ENCODE results near the gene C2orf76.

The C2orf76 gene

DNA sequence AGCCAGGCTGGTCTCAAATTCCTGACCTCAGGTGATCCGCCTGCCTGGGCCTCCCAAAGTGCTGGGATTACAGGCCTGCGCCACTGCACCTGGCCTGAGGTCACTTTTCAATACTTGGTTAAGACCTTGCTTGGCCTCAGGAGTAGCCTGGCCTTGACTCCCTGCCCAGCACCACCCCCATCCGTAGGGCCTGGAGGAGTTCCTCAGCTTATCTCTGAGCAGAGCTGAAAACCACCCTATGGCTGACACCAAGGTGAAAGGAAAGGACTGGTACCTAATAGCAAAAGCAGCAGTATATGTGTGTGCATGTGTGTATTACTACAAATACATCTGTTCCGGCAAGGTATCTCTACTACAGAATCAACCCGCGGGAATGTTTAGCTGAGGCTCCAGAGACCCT is 87.0 kb downstream of the C2orf76 start:
- TF ChIP-seq CEBPB (IDR thresholded peaks at IDR 0.05) = no peak
- TF ChIP-seq, protein P1, sequence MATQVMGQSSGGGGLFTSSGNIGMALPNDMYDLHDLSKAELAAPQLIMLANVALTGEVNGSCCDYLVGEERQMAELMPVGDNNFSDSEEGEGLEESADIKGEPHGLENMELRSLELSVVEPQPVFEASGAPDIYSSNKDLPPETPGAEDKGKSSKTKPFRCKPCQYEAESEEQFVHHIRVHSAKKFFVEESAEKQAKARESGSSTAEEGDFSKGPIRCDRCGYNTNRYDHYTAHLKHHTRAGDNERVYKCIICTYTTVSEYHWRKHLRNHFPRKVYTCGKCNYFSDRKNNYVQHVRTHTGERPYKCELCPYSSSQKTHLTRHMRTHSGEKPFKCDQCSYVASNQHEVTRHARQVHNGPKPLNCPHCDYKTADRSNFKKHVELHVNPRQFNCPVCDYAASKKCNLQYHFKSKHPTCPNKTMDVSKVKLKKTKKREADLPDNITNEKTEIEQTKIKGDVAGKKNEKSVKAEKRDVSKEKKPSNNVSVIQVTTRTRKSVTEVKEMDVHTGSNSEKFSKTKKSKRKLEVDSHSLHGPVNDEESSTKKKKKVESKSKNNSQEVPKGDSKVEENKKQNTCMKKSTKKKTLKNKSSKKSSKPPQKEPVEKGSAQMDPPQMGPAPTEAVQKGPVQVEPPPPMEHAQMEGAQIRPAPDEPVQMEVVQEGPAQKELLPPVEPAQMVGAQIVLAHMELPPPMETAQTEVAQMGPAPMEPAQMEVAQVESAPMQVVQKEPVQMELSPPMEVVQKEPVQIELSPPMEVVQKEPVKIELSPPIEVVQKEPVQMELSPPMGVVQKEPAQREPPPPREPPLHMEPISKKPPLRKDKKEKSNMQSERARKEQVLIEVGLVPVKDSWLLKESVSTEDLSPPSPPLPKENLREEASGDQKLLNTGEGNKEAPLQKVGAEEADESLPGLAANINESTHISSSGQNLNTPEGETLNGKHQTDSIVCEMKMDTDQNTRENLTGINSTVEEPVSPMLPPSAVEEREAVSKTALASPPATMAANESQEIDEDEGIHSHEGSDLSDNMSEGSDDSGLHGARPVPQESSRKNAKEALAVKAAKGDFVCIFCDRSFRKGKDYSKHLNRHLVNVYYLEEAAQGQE (IDR thresholded peaks at IDR 0.05; ENCODE audit: low read depth) = no peak
- TF ChIP-seq FOXM1 (IDR thresholded peaks at IDR 0.05; ENCODE audit: borderline replicate concordance, low read depth) = no peak
- TF ChIP-seq USF1 (IDR thresholded peaks at IDR 0.05) = no peak
- TF ChIP-seq ZBTB7A (IDR thresholded peaks at IDR 0.05; ENCODE audit: low read depth) = no peak
- no peak for TF ChIP-seq EP300 (IDR thresholded peaks at IDR 0.05; ENCODE audit: borderline replicate concordance)
- no peak for TF ChIP-seq TAF1 (IDR thresholded peaks at IDR 0.05; ENCODE audit: low read depth)
- TF ChIP-seq RAD21 (IDR thresholded peaks at IDR 0.05; ENCODE audit: low read depth) = no peak
- no peak for TF ChIP-seq EGR1 (IDR thresholded peaks at IDR 0.05)
- TF ChIP-seq, protein P2, sequence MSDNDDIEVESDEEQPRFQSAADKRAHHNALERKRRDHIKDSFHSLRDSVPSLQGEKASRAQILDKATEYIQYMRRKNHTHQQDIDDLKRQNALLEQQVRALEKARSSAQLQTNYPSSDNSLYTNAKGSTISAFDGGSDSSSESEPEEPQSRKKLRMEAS (IDR thresholded peaks at IDR 0.05) = no peak
- no peak for TF ChIP-seq TEAD4 (IDR thresholded peaks at IDR 0.05)
- no peak for TF ChIP-seq YY1 (IDR thresholded peaks at IDR 0.05; ENCODE audit: low read depth)
- TF ChIP-seq TCF12 (IDR thresholded peaks at IDR 0.05; ENCODE audit: low read depth) = no peak
- no peak for TF ChIP-seq NFIC (IDR thresholded peaks at IDR 0.05)
- TF ChIP-seq CREB1 (IDR thresholded peaks at IDR 0.05; ENCODE audit: low read depth) = no peak

- TF ChIP-seq USF1 (IDR thresholded peaks at IDR 0.05) = no peak
- TF ChIP-seq TEAD4 (IDR thresholded peaks at IDR 0.05) = no peak
- TF ChIP-seq, protein P2 (IDR thresholded peaks at IDR 0.05) = no peak
- no peak for TF ChIP-seq ZBTB7A (IDR thresholded peaks at IDR 0.05; ENCODE audit: low read depth)
- TF ChIP-seq, protein P1 (IDR thresholded peaks at IDR 0.05; ENCODE audit: low read depth) = no peak
- no peak for TF ChIP-seq EGR1 (IDR thresholded peaks at IDR 0.05)
- TF ChIP-seq TCF12 (IDR thresholded peaks at IDR 0.05; ENCODE audit: low read depth) = no peak
- no peak for TF ChIP-seq CREB1 (IDR thresholded peaks at IDR 0.05; ENCODE audit: low read depth)
- TF ChIP-seq NFIC (IDR thresholded peaks at IDR 0.05) = no peak
- TF ChIP-seq FOXM1 (IDR thresholded peaks at IDR 0.05; ENCODE audit: borderline replicate concordance, low read depth) = no peak
- TF ChIP-seq RAD21 (IDR thresholded peaks at IDR 0.05; ENCODE audit: low read depth) = no peak
- TF ChIP-seq EP300 (IDR thresholded peaks at IDR 0.05; ENCODE audit: borderline replicate concordance) = no peak
- TF ChIP-seq CEBPB (IDR thresholded peaks at IDR 0.05) = no peak
- TF ChIP-seq YY1 (IDR thresholded peaks at IDR 0.05; ENCODE audit: low read depth) = no peak
- TF ChIP-seq TAF1 (IDR thresholded peaks at IDR 0.05; ENCODE audit: low read depth) = no peak
These were observed 87.7 kb downstream of the C2orf76 start for GRCh38 chr2:119278946-119279345.

DNA sequence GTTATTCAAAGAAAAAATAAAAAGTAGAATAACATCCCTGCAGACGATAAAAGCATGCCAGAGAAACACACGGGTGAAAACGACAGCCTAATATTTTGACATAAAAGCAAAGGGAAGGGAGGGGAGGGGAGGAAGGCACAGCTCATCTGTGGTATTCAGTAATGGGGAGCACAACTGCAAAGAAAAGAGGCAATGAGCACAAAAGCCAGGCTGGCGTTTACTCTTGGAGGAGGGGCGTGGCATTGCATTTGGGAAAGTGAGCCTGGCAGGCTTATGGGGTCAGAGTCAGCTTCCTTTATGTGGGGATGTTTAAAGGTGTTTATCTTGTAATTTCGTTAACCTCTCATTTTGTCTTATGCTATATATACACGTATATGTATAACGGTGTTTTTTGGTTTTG is 89.8 kb downstream of the C2orf76 start:
- TF ChIP-seq CREB1 (IDR thresholded peaks at IDR 0.05; ENCODE audit: low read depth) = no peak
- TF ChIP-seq EGR1 (IDR thresholded peaks at IDR 0.05) = no peak
- no peak for TF ChIP-seq FOXM1 (IDR thresholded peaks at IDR 0.05; ENCODE audit: borderline replicate concordance, low read depth)
- TF ChIP-seq YY1 (IDR thresholded peaks at IDR 0.05; ENCODE audit: low read depth) = no peak

DNA sequence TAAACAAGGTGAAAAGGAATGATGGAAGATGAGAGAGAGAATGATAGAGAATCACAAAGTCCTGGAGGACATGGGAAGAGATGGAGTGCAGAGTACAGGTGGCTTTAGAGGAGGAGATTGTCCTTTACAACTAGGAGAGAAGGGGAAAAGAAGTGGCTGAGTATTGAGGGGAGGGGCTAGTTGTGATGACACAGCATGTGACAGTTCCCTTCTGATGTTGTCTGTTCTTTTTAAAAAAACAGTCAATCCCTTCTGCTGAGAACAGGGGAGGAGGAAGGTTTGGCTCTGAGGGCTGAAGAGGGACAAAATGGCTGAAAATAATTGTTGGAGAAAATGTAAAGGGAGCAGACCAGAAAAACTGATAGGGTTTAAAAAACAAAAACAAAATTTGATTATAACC is 99.0 kb downstream of the C2orf76 start:
- no peak for TF ChIP-seq TCF12 (IDR thresholded peaks at IDR 0.05; ENCODE audit: low read depth)
- no peak for TF ChIP-seq TEAD4 (IDR thresholded peaks at IDR 0.05)
- TF ChIP-seq RAD21 (IDR thresholded peaks at IDR 0.05; ENCODE audit: low read depth) = no peak
- no peak for TF ChIP-seq EGR1 (IDR thresholded peaks at IDR 0.05)
- no peak for TF ChIP-seq YY1 (IDR thresholded peaks at IDR 0.05; ENCODE audit: low read depth)
- no peak for TF ChIP-seq ZBTB7A (IDR thresholded peaks at IDR 0.05; ENCODE audit: low read depth)
- TF ChIP-seq, protein P1 (IDR thresholded peaks at IDR 0.05; ENCODE audit: low read depth) = no peak

All from Ishikawa (cell line).